ENCODE measurements around the gene FITM2.

Gene FITM2

DNA sequence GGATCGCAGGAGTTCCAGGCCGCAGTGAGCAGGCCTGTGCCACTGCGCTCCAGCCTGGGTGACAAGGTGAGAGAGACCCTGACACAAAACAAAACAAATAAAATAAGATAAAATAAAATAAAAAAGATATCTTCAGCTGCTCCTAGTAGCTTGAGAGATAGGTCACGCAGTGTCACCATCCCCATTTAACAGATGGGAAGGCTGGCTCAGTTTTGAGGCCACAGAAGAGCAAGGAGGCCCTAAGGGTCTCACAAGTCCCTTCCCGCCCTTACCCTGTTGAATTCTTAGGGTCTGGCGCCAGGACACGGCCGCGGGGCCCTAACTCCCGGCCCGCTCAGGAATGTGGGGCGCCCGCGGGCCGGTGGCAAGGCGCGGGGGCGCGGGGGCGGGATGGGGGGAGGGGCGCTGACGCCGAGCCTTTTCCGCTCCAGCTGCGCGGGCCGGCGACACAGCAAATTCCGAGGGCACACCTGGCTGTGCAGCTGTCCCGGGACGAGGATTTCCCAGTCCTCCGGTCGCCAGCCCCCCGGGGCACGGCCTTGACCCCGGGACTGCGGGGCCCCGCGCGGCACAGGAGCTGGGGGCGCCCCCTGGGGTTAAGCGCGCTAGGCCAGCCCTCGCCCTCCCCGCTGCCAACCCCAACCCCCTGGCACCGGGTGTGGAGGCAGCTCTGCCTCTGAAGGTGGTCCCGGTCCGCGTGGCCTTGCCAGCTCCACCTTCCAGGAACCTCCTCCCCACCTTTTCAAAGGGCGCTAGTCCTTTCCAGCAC lies 15.6 kb upstream of the FITM2 start:
- H3K79me1 ChIP-seq (replicated peaks; ENCODE audit: low read length, poor library complexity, severe bottlenecking): no peaks in the 10 kb centered on the region
- peaks cover 0 to 23% of the 10 kb centered on the region in 2 experiments for H3K27me3 ChIP-seq (ENCODE audit: control insufficient read depth in 1 of 2, insufficient read depth in 1 of 2, low read length in 2 of 2)
- H3K9ac ChIP-seq (ENCODE audit: low read length): no peak overlapping the region
- H3K4ac ChIP-seq (ENCODE audit: low read depth in 1 of 2, low read length in 2 of 2): no peak overlapping the region
- no peak overlapping the region for H3K4me3 ChIP-seq (ENCODE audit: insufficient read depth in 1 of 2, low read depth in 1 of 2, low read length in 2 of 2)
- no peaks in the 10 kb centered on the region for H3K9me3 ChIP-seq (ENCODE audit: control insufficient read depth, low read length)
- H2AFZ ChIP-seq (ENCODE audit: low read depth, low read length): no peak overlapping the region
- no peak overlapping the region for H2AK5ac ChIP-seq (ENCODE audit: low read length, severe bottlenecking)
- no peak overlapping the region for H2BK12ac ChIP-seq (ENCODE audit: low read length in 2 of 2)
- no peak overlapping the region for H3K14ac ChIP-seq (ENCODE audit: low read length in 2 of 2)
- peak overlapping the region; percentile 42 for H3K4me2 ChIP-seq (ENCODE audit: low read length, poor library complexity, severe bottlenecking)
- no peak for DNase-seq
- no peak overlapping the region for H3K27ac ChIP-seq (ENCODE audit: low read length, poor library complexity, severe bottlenecking)
- H4K8ac ChIP-seq (ENCODE audit: low read length): no peak overlapping the region
- H3K4me1 ChIP-seq (ENCODE audit: control insufficient read depth, insufficient read depth, low read depth, low read length): peaks cover 13% of the 10 kb centered on the region
- H3K23ac ChIP-seq (ENCODE audit: low read length in 2 of 2): no peak overlapping the region
- no peak overlapping the region for H4K91ac ChIP-seq (ENCODE audit: low read length)
- no peaks in the 10 kb centered on the region for H3K36me3 ChIP-seq (ENCODE audit: control insufficient read depth in 1 of 2, insufficient read depth in 2 of 2, low read depth in 1 of 2, low read length in 2 of 2)
- H2BK15ac ChIP-seq (ENCODE audit: low read depth, poor library complexity, severe bottlenecking): no peak overlapping the region
- H3K18ac ChIP-seq (ENCODE audit: low read depth in 1 of 2, low read length in 2 of 2): no peak overlapping the region
- H2BK5ac ChIP-seq (ENCODE audit: low read depth, low read length, poor library complexity, severe bottlenecking): no peak overlapping the region
- H2BK120ac ChIP-seq (ENCODE audit: low read depth, low read length): no peak overlapping the region
- WGBS: 18% methylated on average over 37 of the region's 50 CpGs

DNA sequence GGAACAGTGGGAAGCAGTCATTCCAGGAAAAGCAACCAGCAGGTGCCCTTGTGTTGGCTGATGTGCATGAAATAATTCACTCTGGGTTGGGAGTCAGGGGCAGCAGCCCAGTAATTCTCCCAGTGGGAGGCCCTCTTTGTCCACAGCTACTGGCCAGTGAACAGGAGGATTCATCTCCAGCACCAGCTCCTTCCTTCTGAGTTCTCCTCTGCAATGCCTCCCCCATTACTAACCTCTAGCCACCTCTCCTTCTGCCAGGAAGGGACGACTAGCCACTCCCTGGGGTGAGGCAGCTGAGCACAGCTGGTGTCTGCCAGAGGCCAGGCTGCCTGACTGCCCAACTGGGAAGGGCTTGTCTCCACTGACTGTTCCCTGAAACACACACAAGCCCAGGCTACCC lies 13.3 kb upstream of the FITM2 start:
- no peak overlapping the region for H2BK5ac ChIP-seq (ENCODE audit: low read depth, low read length, poor library complexity, severe bottlenecking)
- no peak overlapping the region for H2BK15ac ChIP-seq (ENCODE audit: low read depth, poor library complexity, severe bottlenecking)
- no peak overlapping the region for H3K4me3 ChIP-seq (ENCODE audit: insufficient read depth in 1 of 2, low read depth in 1 of 2, low read length in 2 of 2)
- H3K27me3 ChIP-seq (ENCODE audit: control insufficient read depth in 1 of 2, insufficient read depth in 1 of 2, low read length in 2 of 2): peaks cover 0 to 15% of the 10 kb centered on the region in 2 experiments
- no peaks in the 10 kb centered on the region for H3K9me3 ChIP-seq (ENCODE audit: control insufficient read depth, low read length)
- peak overlapping the region in 1 of 2 experiments; percentile 73 for H3K23ac ChIP-seq (ENCODE audit: low read length in 2 of 2)
- no peaks in the 10 kb centered on the region for H3K79me1 ChIP-seq (replicated peaks; ENCODE audit: low read length, poor library complexity, severe bottlenecking)
- peak overlapping the region in 1 of 2 experiments; percentile 59 for H3K14ac ChIP-seq (ENCODE audit: low read length in 2 of 2)
- no peaks in the 10 kb centered on the region for H3K36me3 ChIP-seq (ENCODE audit: control insufficient read depth in 1 of 2, insufficient read depth in 2 of 2, low read depth in 1 of 2, low read length in 2 of 2)
- DNase-seq: peak; percentile 3
- no peak overlapping the region for H3K9ac ChIP-seq (ENCODE audit: low read length)
- H4K8ac ChIP-seq (ENCODE audit: low read length): no peak overlapping the region
- H3K4me2 ChIP-seq (ENCODE audit: low read length, poor library complexity, severe bottlenecking): no peak overlapping the region
- no peak overlapping the region for H2AK5ac ChIP-seq (ENCODE audit: low read length, severe bottlenecking)
- H2BK120ac ChIP-seq (ENCODE audit: low read depth, low read length): no peak overlapping the region
- peak overlapping the region; percentile 80 for H3K27ac ChIP-seq (ENCODE audit: low read length, poor library complexity, severe bottlenecking)
- no peak overlapping the region for H3K18ac ChIP-seq (ENCODE audit: low read depth in 1 of 2, low read length in 2 of 2)
- H3K4me1 ChIP-seq (ENCODE audit: control insufficient read depth, insufficient read depth, low read depth, low read length): peaks cover 13% of the 10 kb centered on the region
- H2AFZ ChIP-seq (ENCODE audit: low read depth, low read length): no peak overlapping the region
- H2BK12ac ChIP-seq (ENCODE audit: low read length in 2 of 2): no peak overlapping the region
- no peak overlapping the region for H3K4ac ChIP-seq (ENCODE audit: low read depth in 1 of 2, low read length in 2 of 2)
- whole genome bisulfite sequencing: 27% methylated on average over 1 of the region's 1 CpG
- H4K91ac ChIP-seq (ENCODE audit: low read length): no peak overlapping the region

DNA sequence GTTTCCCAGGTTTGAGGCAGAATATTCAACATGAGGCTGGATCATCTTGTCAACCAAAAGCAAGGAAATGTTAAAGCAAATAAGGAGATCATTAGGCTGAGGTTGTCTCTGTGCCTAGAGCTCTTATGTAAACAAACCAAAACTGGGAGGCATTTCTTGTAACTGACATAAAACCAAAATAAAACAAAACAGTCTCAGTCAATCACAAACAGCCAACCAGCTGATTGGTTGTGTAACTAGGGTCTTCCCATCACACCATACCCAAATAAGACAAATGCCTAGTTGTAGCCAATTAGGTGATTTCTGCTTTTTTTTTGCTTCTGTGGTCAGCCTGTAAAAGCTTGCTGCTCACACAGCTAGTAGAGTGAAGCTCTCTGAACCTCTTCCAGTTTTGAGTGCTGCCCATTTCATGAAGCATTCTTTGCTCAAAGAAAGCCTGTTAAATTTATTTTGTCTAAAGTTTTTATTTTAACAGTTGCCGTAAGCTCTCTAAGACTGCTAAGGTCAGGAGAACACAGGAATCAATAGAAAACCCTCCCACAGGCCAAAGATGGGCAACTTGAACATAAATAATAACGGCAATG lies 8.9 kb upstream of the FITM2 start:
- no peak overlapping the region for H3K18ac ChIP-seq (ENCODE audit: low read depth in 1 of 2, low read length in 2 of 2)
- no peak overlapping the region for H2BK120ac ChIP-seq (ENCODE audit: low read depth, low read length)
- no peaks in the 10 kb centered on the region for H3K36me3 ChIP-seq (ENCODE audit: control insufficient read depth in 1 of 2, insufficient read depth in 2 of 2, low read depth in 1 of 2, low read length in 2 of 2)
- no peak overlapping the region for H3K27ac ChIP-seq (ENCODE audit: low read length, poor library complexity, severe bottlenecking)
- H3K4ac ChIP-seq (ENCODE audit: low read depth in 1 of 2, low read length in 2 of 2): no peak overlapping the region
- H4K8ac ChIP-seq (ENCODE audit: low read length): no peak overlapping the region
- H3K4me2 ChIP-seq (ENCODE audit: low read length, poor library complexity, severe bottlenecking): no peak overlapping the region
- no peak overlapping the region for H2BK12ac ChIP-seq (ENCODE audit: low read length in 2 of 2)
- no peak overlapping the region for H3K23ac ChIP-seq (ENCODE audit: low read length in 2 of 2)
- H3K14ac ChIP-seq (ENCODE audit: low read length in 2 of 2): no peak overlapping the region
- H2BK5ac ChIP-seq (ENCODE audit: low read depth, low read length, poor library complexity, severe bottlenecking): no peak overlapping the region
- peak; percentile 2 for DNase-seq
- peaks cover 5% of the 10 kb centered on the region for H3K4me1 ChIP-seq (ENCODE audit: control insufficient read depth, insufficient read depth, low read depth, low read length)
- no peak overlapping the region for H2BK15ac ChIP-seq (ENCODE audit: low read depth, poor library complexity, severe bottlenecking)
- H4K91ac ChIP-seq (ENCODE audit: low read length): no peak overlapping the region
- no peaks in the 10 kb centered on the region for H3K79me1 ChIP-seq (replicated peaks; ENCODE audit: low read length, poor library complexity, severe bottlenecking)
- no peak overlapping the region for H2AK5ac ChIP-seq (ENCODE audit: low read length, severe bottlenecking)
- no peak overlapping the region for H3K4me3 ChIP-seq (ENCODE audit: insufficient read depth in 1 of 2, low read depth in 1 of 2, low read length in 2 of 2)
- 87% methylated on average over 2 of the region's 2 CpGs for WGBS
- H3K9ac ChIP-seq (ENCODE audit: low read length): no peak overlapping the region
- peaks cover 0 to 8% of the 10 kb centered on the region in 2 experiments for H3K27me3 ChIP-seq (ENCODE audit: control insufficient read depth in 1 of 2, insufficient read depth in 1 of 2, low read length in 2 of 2)
- H3K9me3 ChIP-seq (ENCODE audit: control insufficient read depth, low read length): no peaks in the 10 kb centered on the region
- H2AFZ ChIP-seq (ENCODE audit: low read depth, low read length): no peak overlapping the region

DNA sequence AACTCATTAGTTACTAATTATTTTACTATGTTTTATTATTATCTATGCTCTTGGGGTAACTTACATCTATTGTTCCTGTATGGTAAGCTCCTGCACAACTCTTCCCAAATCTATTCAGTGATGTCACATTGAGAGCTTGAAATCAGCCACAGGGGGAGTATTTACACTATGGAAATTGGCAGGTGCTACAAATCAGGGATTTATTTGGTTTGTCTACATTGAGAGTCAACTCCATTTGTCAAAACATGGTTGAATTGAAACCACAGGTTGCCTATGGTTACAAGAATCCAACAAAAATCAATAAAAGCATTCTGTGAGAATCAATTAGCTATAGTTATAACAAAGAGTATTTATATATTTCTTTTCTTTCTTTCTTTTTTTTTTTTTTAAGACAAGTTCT lies 3.9 kb upstream of the FITM2 start:
- H3K23ac ChIP-seq (ENCODE audit: low read length in 2 of 2): no peak overlapping the region
- no peak overlapping the region for H4K8ac ChIP-seq (ENCODE audit: low read length)
- H3K14ac ChIP-seq (ENCODE audit: low read length in 2 of 2): no peak overlapping the region
- no peak overlapping the region for H3K9ac ChIP-seq (ENCODE audit: low read length)
- H3K18ac ChIP-seq (ENCODE audit: low read depth in 1 of 2, low read length in 2 of 2): no peak overlapping the region
- no peak for DNase-seq
- no peak overlapping the region for H2AFZ ChIP-seq (ENCODE audit: low read depth, low read length)
- H2BK12ac ChIP-seq (ENCODE audit: low read length in 2 of 2): no peak overlapping the region
- no peak overlapping the region for H2BK120ac ChIP-seq (ENCODE audit: low read depth, low read length)
- H3K4me2 ChIP-seq (ENCODE audit: low read length, poor library complexity, severe bottlenecking): no peak overlapping the region
- no peak overlapping the region for H2AK5ac ChIP-seq (ENCODE audit: low read length, severe bottlenecking)
- H3K36me3 ChIP-seq (ENCODE audit: control insufficient read depth in 1 of 2, insufficient read depth in 2 of 2, low read depth in 1 of 2, low read length in 2 of 2): no peaks in the 10 kb centered on the region
- no peak overlapping the region for H2BK5ac ChIP-seq (ENCODE audit: low read depth, low read length, poor library complexity, severe bottlenecking)
- H2BK15ac ChIP-seq (ENCODE audit: low read depth, poor library complexity, severe bottlenecking): no peak overlapping the region
- no peaks in the 10 kb centered on the region for H3K9me3 ChIP-seq (ENCODE audit: control insufficient read depth, low read length)
- no peak overlapping the region for H3K4me3 ChIP-seq (ENCODE audit: insufficient read depth in 1 of 2, low read depth in 1 of 2, low read length in 2 of 2)
- H4K91ac ChIP-seq (ENCODE audit: low read length): no peak overlapping the region
- H3K4ac ChIP-seq (ENCODE audit: low read depth in 1 of 2, low read length in 2 of 2): no peak overlapping the region
- H3K27me3 ChIP-seq (ENCODE audit: control insufficient read depth in 1 of 2, insufficient read depth in 1 of 2, low read length in 2 of 2): peaks cover 0 to 8% of the 10 kb centered on the region in 2 experiments
- peaks cover 7% of the 10 kb centered on the region for H3K79me1 ChIP-seq (replicated peaks; ENCODE audit: low read length, poor library complexity, severe bottlenecking)
- H3K27ac ChIP-seq (ENCODE audit: low read length, poor library complexity, severe bottlenecking): no peak overlapping the region
- peaks cover 6% of the 10 kb centered on the region for H3K4me1 ChIP-seq (ENCODE audit: control insufficient read depth, insufficient read depth, low read depth, low read length)

Measured in mesenchymal stem cell (in vitro differentiated cells and primary cell).